ENCODE measurements around the gene GLIPR1L1.

The GLIPR1L1 gene

GRCh38 chr12:75308279-75308678 is 26.2 kb upstream of the GLIPR1L1 start:
- Histone ChIP-seq H2AFZ (ENCODE audit: low read length) (no peak overlapping the region), H3K9me2 (replicated peaks; ENCODE audit: low read depth, low read length) (no peaks in the 10 kb centered on the region), H3F3A (ENCODE audit: low read depth) (no peaks in the 10 kb centered on the region), H4K20me1 (ENCODE audit: insufficient read depth, low read length, poor library complexity, severe bottlenecking) (no peaks in the 10 kb centered on the region), H3K9me3 (ENCODE audit: insufficient read depth, low read depth, low read length) (no peaks in the 10 kb centered on the region), H3K79me2 (ENCODE audit: insufficient read depth, low read length) (no peaks in the 10 kb centered on the region), H3K4me1 (ENCODE audit: insufficient read depth, low read length, poor library complexity, severe bottlenecking) (no peaks in the 10 kb centered on the region), H3K27me3 (ENCODE audit: insufficient read depth, low read length, poor library complexity, severe bottlenecking) (no peaks in the 10 kb centered on the region), H3K9ac (ENCODE audit: low read depth, low read length, poor library complexity, severe bottlenecking) (no peak overlapping the region), H3K4me2 (ENCODE audit: low read depth, low read length, poor library complexity, severe bottlenecking) (no peak overlapping the region), H3K4me3 (ENCODE audit: low read length, poor library complexity, severe bottlenecking) (no peak overlapping the region), H3K36me3 (ENCODE audit: insufficient read depth, low read length) (no peaks in the 10 kb centered on the region)
- no peak for TF ChIP-seq CTCF (conservative IDR thresholded peaks at IDR 0.05; ENCODE audit: low read length)
- no peak for TF ChIP-seq EZH2phosphoT487 (IDR thresholded peaks at IDR 0.05; ENCODE audit: borderline replicate concordance)

DNA sequence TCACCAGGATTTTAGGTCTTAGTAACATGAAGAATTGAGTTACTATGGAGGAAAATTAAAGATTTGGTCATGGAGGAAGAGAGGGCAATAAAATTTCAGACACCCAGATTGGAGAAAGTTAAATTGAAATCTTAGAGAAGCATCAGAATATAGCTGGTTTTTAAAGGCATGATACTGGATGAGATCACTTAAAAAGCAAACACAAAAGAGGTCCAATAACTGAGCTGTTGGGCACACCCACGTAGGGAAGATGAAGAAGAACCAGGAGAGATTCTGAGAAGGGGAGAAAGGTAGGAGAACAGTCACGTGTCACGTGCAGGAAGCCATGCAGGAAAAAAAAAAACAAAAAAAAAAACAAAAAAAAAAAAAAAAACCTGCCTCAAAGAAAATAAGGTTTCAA is 23.1 kb upstream of the GLIPR1L1 start:
- Histone ChIP-seq H3K27me3 (ENCODE audit: insufficient read depth, low read length, poor library complexity, severe bottlenecking) (no peaks in the 10 kb centered on the region), H3K79me2 (ENCODE audit: insufficient read depth, low read length) (no peaks in the 10 kb centered on the region), H2AFZ (ENCODE audit: low read length) (no peak overlapping the region), H3K9me2 (replicated peaks; ENCODE audit: low read depth, low read length) (no peaks in the 10 kb centered on the region), H3F3A (ENCODE audit: low read depth) (no peaks in the 10 kb centered on the region), H3K9me3 (ENCODE audit: insufficient read depth, low read depth, low read length) (no peaks in the 10 kb centered on the region), H3K4me2 (ENCODE audit: low read depth, low read length, poor library complexity, severe bottlenecking) (no peak overlapping the region), H4K20me1 (ENCODE audit: insufficient read depth, low read length, poor library complexity, severe bottlenecking) (no peaks in the 10 kb centered on the region), H3K36me3 (ENCODE audit: insufficient read depth, low read length) (no peaks in the 10 kb centered on the region), H3K4me1 (ENCODE audit: insufficient read depth, low read length, poor library complexity, severe bottlenecking) (no peaks in the 10 kb centered on the region), H3K4me3 (ENCODE audit: low read length, poor library complexity, severe bottlenecking) (no peak overlapping the region), H3K9ac (ENCODE audit: low read depth, low read length, poor library complexity, severe bottlenecking) (no peak overlapping the region)
- TF ChIP-seq CTCF (conservative IDR thresholded peaks at IDR 0.05; ENCODE audit: low read length) (no peak), EZH2phosphoT487 (IDR thresholded peaks at IDR 0.05; ENCODE audit: borderline replicate concordance) (no peak)

GRCh38 chr12:75315518-75315917 is 19.0 kb upstream of the GLIPR1L1 start:
- TF ChIP-seq EZH2phosphoT487 (IDR thresholded peaks at IDR 0.05; ENCODE audit: borderline replicate concordance) = no peak
- TF ChIP-seq CTCF (conservative IDR thresholded peaks at IDR 0.05; ENCODE audit: low read length) = no peak
- Histone ChIP-seq H3K9ac (ENCODE audit: low read depth, low read length, poor library complexity, severe bottlenecking) (no peak overlapping the region), H3K9me2 (replicated peaks; ENCODE audit: low read depth, low read length) (no peaks in the 10 kb centered on the region), H3K79me2 (ENCODE audit: insufficient read depth, low read length) (no peaks in the 10 kb centered on the region), H3K4me3 (ENCODE audit: low read length, poor library complexity, severe bottlenecking) (no peak overlapping the region), H3K4me1 (ENCODE audit: insufficient read depth, low read length, poor library complexity, severe bottlenecking) (no peaks in the 10 kb centered on the region), H3K36me3 (ENCODE audit: insufficient read depth, low read length) (no peaks in the 10 kb centered on the region), H3K4me2 (ENCODE audit: low read depth, low read length, poor library complexity, severe bottlenecking) (no peak overlapping the region), H4K20me1 (ENCODE audit: insufficient read depth, low read length, poor library complexity, severe bottlenecking) (no peaks in the 10 kb centered on the region), H3K9me3 (ENCODE audit: insufficient read depth, low read depth, low read length) (no peaks in the 10 kb centered on the region), H3F3A (ENCODE audit: low read depth) (no peaks in the 10 kb centered on the region), H3K27me3 (ENCODE audit: insufficient read depth, low read length, poor library complexity, severe bottlenecking) (no peaks in the 10 kb centered on the region), H2AFZ (ENCODE audit: low read length) (no peak overlapping the region)

Data from Loucy (cell line).